HEK293 (cell line): ENCODE results near the gene PLGRKT.

ENCODE experiments used
- CTCF ChIA-PET: fragments of 350-600 bp; formaldehyde crosslinking; extraction: SDS; loops from one replicate; lab custom pipeline; 2021; ENCODE audit warnings: antibody characterized with exemption; lab: Yijun Ruan, JAX
- POLR2A ChIA-PET: fragments of 300-600 bp; formaldehyde crosslinking; extraction: SDS; loops from one replicate; lab custom pipeline; 2020; ENCODE audit warnings: antibody characterized with exemption, inconsistent platforms; lab: Yijun Ruan, JAX
- H3K27ac ChIP-seq: fragments of 200-500 bp; sonication (Bioruptor generic); 2 replicates; pipeline ENCODE4 v1.5.1; 2014; ENCODE audit warnings: low read depth, low read length, control low read depth, inconsistent platforms; ENCODE audit errors: extremely low read depth
- H3K36me3 ChIP-seq, 2 experiments: fragments of 200-500 bp in 1 of 2; sonication (Bioruptor generic) in 1 of 2; 1 replicate in 1 of 2; 2 replicates in 1 of 2; pipeline ENCODE4 v1.5.1; 2014 to 2017; ENCODE audit warnings: inconsistent platforms in 2 of 2, low read length in 2 of 2; ENCODE audit not compliant: control insufficient read depth in 2 of 2, insufficient read depth in 1 of 2
- H3K4me1 ChIP-seq: fragments of 200-500 bp; sonication (Bioruptor generic); 2 replicates; pipeline ENCODE4 v1.5.1; 2014; ENCODE audit warnings: mild to moderate bottlenecking, low read length, inconsistent platforms; ENCODE audit not compliant: control insufficient read depth, insufficient read depth
- H3K4me3 ChIP-seq: 2 replicates; pipeline ENCODE4 v1.5.1; 2011; ENCODE audit warnings: low read depth, mild to moderate bottlenecking, control low read depth, low read length, moderate library complexity
- H3K9me3 ChIP-seq: fragments of 200-500 bp; sonication (Bioruptor generic); 2 replicates; pipeline ENCODE4 v1.5.1; 2014; ENCODE audit warnings: low read depth, low read length, inconsistent platforms; ENCODE audit not compliant: control insufficient read depth, insufficient read depth
- GLIS1 ChIP-seq: fragments of 450-650 bp; formaldehyde crosslinking; IDR thresholded peaks from 2 replicates; pipeline ENCODE4 v1.5.1; 2016; ENCODE audit warnings: missing biosample characterization, missing genetic modification characterization
- REPIN1 ChIP-seq: fragments of 450-650 bp; formaldehyde crosslinking; IDR thresholded peaks from 2 replicates; pipeline ENCODE4 v1.5.1; 2017; ENCODE audit warnings: missing biosample characterization, missing genetic modification characterization, low read depth
- SP2 ChIP-seq: fragments of 450-650 bp; formaldehyde crosslinking; IDR thresholded peaks from 2 replicates; pipeline ENCODE4 v1.5.1; 2016; ENCODE audit warnings: missing biosample characterization, missing genetic modification characterization
- ZBTB17 ChIP-seq: fragments of 450-650 bp; formaldehyde crosslinking; IDR thresholded peaks from 2 replicates; pipeline ENCODE4 v1.5.1; 2016; ENCODE audit warnings: missing biosample characterization, missing genetic modification characterization
- ZFP37 ChIP-seq: fragments of 450-650 bp; formaldehyde crosslinking; IDR thresholded peaks from 2 replicates; pipeline ENCODE4 v1.5.1; 2016; ENCODE audit warnings: missing biosample characterization, missing genetic modification characterization
- ZFP69B ChIP-seq: fragments of 450-650 bp; formaldehyde crosslinking; IDR thresholded peaks from 2 replicates; pipeline ENCODE4 v1.5.1; 2016; ENCODE audit warnings: missing biosample characterization, missing genetic modification characterization
- ZNF114 ChIP-seq: fragments of 450-650 bp; formaldehyde crosslinking; IDR thresholded peaks from 2 replicates; pipeline ENCODE4 v1.5.0; 2017; ENCODE audit warnings: missing biosample characterization, missing genetic modification characterization
- ZNF132 ChIP-seq: fragments of 450-650 bp; formaldehyde crosslinking; IDR thresholded peaks from 2 replicates; pipeline ENCODE4 v1.5.1; 2017; ENCODE audit warnings: missing biosample characterization, missing genetic modification characterization, borderline replicate concordance
- ZNF146 ChIP-seq: fragments of 450-650 bp; formaldehyde crosslinking; IDR thresholded peaks from 2 replicates; pipeline ENCODE4 v1.5.1; 2016; ENCODE audit warnings: missing biosample characterization, missing genetic modification characterization
- ZNF157 ChIP-seq: fragments of 450-650 bp; formaldehyde crosslinking; IDR thresholded peaks from 2 replicates; pipeline ENCODE4 v1.5.1; 2016; ENCODE audit warnings: missing biosample characterization, missing genetic modification characterization
- ZNF202 ChIP-seq: fragments of 450-650 bp; formaldehyde crosslinking; IDR thresholded peaks from 2 replicates; pipeline ENCODE4 v1.5.1; 2016; ENCODE audit warnings: missing biosample characterization, missing genetic modification characterization, borderline replicate concordance
- ZNF366 ChIP-seq: fragments of 450-650 bp; formaldehyde crosslinking; conservative IDR thresholded peaks from 2 replicates; pipeline ENCODE4 v1.5.1; 2016; ENCODE audit warnings: missing biosample characterization, missing genetic modification characterization
- ZNF391 ChIP-seq: fragments of 450-650 bp; formaldehyde crosslinking; IDR thresholded peaks from 2 replicates; pipeline ENCODE4 v1.5.1; 2016; ENCODE audit warnings: low read depth, missing biosample characterization, missing genetic modification characterization, borderline replicate concordance
- ZNF596 ChIP-seq: fragments of 450-650 bp; IDR thresholded peaks from 2 replicates; pipeline ENCODE4 v1.5.0; 2018; ENCODE audit warnings: missing biosample characterization, mild to moderate bottlenecking, missing genetic modification characterization, moderate library complexity
- ZNF707 ChIP-seq: fragments of 450-650 bp; formaldehyde crosslinking; IDR thresholded peaks from 2 replicates; pipeline ENCODE4 v1.5.1; 2016; ENCODE audit warnings: missing biosample characterization, missing genetic modification characterization
- ZNF792 ChIP-seq: fragments of 450-650 bp; formaldehyde crosslinking; IDR thresholded peaks from 2 replicates; pipeline ENCODE4 v1.5.1; 2016; ENCODE audit warnings: missing biosample characterization, missing genetic modification characterization
- ZSCAN16 ChIP-seq: fragments of 450-650 bp; formaldehyde crosslinking; IDR thresholded peaks from 2 replicates; pipeline ENCODE4 v1.5.1; 2016; ENCODE audit warnings: missing biosample characterization, missing genetic modification characterization
- ZSCAN23 ChIP-seq: fragments of 450-650 bp; formaldehyde crosslinking; IDR thresholded peaks from 2 replicates; pipeline ENCODE4 v1.5.1; 2016; ENCODE audit warnings: missing biosample characterization, missing genetic modification characterization
- TF ChIP-seq, protein P1 (sequence below): fragments of 450-650 bp; formaldehyde crosslinking; IDR thresholded peaks from 2 replicates; pipeline ENCODE4 v1.5.1; 2016; ENCODE audit warnings: missing biosample characterization, missing genetic modification characterization
- TF ChIP-seq, protein P2 (sequence below): fragments of 450-650 bp; formaldehyde crosslinking; IDR thresholded peaks from 2 replicates; pipeline ENCODE4 v1.5.1; 2016; ENCODE audit warnings: missing biosample characterization, missing genetic modification characterization
- TF ChIP-seq, protein P3 (sequence below): fragments of 450-650 bp; IDR thresholded peaks from 2 replicates; pipeline ENCODE4 v1.5.1; 2018; ENCODE audit warnings: missing biosample characterization, missing genetic modification characterization
- TF ChIP-seq, protein P4 (sequence below): fragments of 450-650 bp; formaldehyde crosslinking; IDR thresholded peaks from 2 replicates; pipeline ENCODE4; 2016; ENCODE audit warnings: missing biosample characterization, missing genetic modification characterization
- TF ChIP-seq, protein P5 (sequence below): fragments of 450-650 bp; formaldehyde crosslinking; IDR thresholded peaks from 2 replicates; pipeline ENCODE4 v1.5.1; 2016; ENCODE audit warnings: missing biosample characterization, missing genetic modification characterization, low read depth
- TF ChIP-seq, protein P6 (sequence below): sonication (generic); formaldehyde crosslinking; IDR thresholded peaks from 2 replicates; pipeline ENCODE4 v1.8.1; 2022; ENCODE audit warnings: mild to moderate bottlenecking, moderate library complexity, missing genetic modification reagents
- TF ChIP-seq, protein P7 (sequence below): fragments of 450-650 bp; formaldehyde crosslinking; IDR thresholded peaks from 2 replicates; pipeline ENCODE4 v1.5.1; 2016; ENCODE audit warnings: missing biosample characterization, missing genetic modification characterization

PLGRKT gene

DNA sequence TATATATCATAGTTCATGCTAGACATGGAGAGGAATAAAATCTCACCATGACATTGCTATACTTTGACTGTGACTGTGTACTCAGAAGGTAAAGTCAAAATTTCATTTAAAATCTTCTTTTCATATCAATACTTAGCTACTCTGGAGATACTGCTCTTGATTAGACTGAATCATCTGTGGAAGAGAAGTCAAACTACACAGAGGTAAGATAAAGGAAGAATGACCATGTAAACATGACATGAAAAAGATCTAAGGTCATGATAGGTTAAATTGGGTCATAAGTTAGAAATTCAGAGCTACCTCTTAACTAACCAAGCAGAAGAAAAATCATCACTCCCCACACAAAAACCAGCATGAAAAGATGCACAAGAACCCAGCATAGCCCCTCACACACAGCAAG is 53.3 kb downstream of the PLGRKT start:
- TF ChIP-seq GLIS1 (tag by site-specific recombination): no peak
- TF ChIP-seq, protein P1, sequence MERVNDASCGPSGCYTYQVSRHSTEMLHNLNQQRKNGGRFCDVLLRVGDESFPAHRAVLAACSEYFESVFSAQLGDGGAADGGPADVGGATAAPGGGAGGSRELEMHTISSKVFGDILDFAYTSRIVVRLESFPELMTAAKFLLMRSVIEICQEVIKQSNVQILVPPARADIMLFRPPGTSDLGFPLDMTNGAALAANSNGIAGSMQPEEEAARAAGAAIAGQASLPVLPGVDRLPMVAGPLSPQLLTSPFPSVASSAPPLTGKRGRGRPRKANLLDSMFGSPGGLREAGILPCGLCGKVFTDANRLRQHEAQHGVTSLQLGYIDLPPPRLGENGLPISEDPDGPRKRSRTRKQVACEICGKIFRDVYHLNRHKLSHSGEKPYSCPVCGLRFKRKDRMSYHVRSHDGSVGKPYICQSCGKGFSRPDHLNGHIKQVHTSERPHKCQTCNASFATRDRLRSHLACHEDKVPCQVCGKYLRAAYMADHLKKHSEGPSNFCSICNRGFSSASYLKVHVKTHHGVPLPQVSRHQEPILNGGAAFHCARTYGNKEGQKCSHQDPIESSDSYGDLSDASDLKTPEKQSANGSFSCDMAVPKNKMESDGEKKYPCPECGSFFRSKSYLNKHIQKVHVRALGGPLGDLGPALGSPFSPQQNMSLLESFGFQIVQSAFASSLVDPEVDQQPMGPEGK (tag by site-specific recombination): no peak
- TF ChIP-seq, protein P2, sequence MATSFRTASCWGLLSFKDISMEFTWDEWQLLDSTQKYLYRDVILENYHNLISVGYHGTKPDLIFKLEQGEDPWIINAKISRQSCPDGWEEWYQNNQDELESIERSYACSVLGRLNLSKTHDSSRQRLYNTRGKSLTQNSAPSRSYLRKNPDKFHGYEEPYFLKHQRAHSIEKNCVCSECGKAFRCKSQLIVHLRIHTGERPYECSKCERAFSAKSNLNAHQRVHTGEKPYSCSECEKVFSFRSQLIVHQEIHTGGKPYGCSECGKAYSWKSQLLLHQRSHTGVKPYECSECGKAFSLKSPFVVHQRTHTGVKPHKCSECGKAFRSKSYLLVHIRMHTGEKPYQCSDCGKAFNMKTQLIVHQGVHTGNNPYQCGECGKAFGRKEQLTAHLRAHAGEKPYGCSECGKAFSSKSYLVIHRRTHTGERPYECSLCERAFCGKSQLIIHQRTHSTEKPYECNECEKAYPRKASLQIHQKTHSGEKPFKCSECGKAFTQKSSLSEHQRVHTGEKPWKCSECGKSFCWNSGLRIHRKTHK (tag by site-specific recombination): no peak
- TF ChIP-seq, protein P3, sequence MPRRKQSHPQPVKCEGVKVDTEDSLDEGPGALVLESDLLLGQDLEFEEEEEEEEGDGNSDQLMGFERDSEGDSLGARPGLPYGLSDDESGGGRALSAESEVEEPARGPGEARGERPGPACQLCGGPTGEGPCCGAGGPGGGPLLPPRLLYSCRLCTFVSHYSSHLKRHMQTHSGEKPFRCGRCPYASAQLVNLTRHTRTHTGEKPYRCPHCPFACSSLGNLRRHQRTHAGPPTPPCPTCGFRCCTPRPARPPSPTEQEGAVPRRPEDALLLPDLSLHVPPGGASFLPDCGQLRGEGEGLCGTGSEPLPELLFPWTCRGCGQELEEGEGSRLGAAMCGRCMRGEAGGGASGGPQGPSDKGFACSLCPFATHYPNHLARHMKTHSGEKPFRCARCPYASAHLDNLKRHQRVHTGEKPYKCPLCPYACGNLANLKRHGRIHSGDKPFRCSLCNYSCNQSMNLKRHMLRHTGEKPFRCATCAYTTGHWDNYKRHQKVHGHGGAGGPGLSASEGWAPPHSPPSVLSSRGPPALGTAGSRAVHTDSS (tag by site-specific recombination): no peak
- no peak for TF ChIP-seq ZSCAN16 (tag by site-specific recombination)
- TF ChIP-seq ZFP69B (tag by site-specific recombination): no peak
- Histone ChIP-seq H3K9me3 (no peaks in the 10 kb centered on the region), H3K36me3 (no peaks in the 10 kb centered on the region), H3K4me3 (no peak overlapping the region), H3K27ac (no peak overlapping the region), H3K4me1 (no peaks in the 10 kb centered on the region)
- POLR2A ChIA-PET: no interaction called here
- CTCF ChIA-PET: interaction anchor here (0.5 kb wide), 1 partner anchor 459 kb away, joined by 3 read pairs; no protein-coding TSS in a partner anchor

DNA sequence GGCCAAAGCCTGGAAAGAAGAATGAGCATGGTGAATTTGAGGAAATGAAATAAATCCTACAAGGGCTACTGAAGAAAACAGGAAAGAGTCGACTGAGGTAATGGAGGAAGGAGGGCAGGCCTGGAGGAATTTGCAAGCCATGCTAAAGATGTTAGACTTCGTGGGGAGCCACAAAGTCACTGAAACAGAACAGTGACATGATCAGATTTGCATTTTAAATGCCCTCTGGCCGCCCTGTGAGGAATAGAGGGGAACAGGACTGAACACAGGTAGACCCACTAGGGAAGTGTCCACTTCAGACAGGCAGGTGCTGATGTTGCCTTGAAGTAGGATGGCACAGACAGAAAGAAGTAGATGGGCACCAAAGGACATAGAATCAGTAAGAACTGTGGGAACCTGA is 55.2 kb downstream of the PLGRKT start:
- POLR2A ChIA-PET: no interaction called here
- H3K4me3 ChIP-seq: no peak overlapping the region
- H3K9me3 ChIP-seq: no peaks in the 10 kb centered on the region
- no peaks in the 10 kb centered on the region for H3K36me3 ChIP-seq
- no peak overlapping the region for H3K27ac ChIP-seq
- CTCF ChIA-PET: no interaction called here
- no peaks in the 10 kb centered on the region for H3K4me1 ChIP-seq
- TF ChIP-seq ZNF596 (tag by site-specific recombination) (no peak), ZNF146 (tag by site-specific recombination) (no peak), REPIN1 (tag by site-specific recombination) (no peak), SP2 (tag by site-specific recombination) (no peak), ZBTB17 (no peak), ZNF114 (no peak), ZSCAN23 (tag by site-specific recombination) (no peak), ZNF132 (tag by site-specific recombination) (no peak), ZFP37 (tag by site-specific recombination) (no peak), ZNF792 (no peak), ZNF391 (tag by site-specific recombination) (no peak), ZNF157 (no peak), ZNF366 (tag by site-specific recombination) (no peak), ZNF202 (tag by site-specific recombination) (no peak), ZNF707 (no peak)
- TF ChIP-seq, protein P4, sequence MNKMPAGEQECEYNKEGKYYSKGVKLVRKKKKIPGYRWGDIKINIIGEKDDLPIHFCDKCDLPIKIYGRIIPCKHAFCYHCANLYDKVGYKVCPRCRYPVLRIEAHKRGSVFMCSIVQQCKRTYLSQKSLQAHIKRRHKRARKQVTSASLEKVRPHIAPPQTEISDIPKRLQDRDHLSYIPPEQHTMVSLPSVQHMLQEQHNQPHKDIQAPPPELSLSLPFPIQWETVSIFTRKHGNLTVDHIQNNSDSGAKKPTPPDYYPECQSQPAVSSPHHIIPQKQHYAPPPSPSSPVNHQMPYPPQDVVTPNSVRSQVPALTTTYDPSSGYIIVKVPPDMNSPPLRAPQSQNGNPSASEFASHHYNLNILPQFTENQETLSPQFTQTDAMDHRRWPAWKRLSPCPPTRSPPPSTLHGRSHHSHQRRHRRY (tag by site-specific recombination): no peak
- TF ChIP-seq, protein P5, sequence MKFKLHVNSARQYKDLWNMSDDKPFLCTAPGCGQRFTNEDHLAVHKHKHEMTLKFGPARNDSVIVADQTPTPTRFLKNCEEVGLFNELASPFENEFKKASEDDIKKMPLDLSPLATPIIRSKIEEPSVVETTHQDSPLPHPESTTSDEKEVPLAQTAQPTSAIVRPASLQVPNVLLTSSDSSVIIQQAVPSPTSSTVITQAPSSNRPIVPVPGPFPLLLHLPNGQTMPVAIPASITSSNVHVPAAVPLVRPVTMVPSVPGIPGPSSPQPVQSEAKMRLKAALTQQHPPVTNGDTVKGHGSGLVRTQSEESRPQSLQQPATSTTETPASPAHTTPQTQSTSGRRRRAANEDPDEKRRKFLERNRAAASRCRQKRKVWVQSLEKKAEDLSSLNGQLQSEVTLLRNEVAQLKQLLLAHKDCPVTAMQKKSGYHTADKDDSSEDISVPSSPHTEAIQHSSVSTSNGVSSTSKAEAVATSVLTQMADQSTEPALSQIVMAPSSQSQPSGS: no peak
- TF ChIP-seq, protein P6, sequence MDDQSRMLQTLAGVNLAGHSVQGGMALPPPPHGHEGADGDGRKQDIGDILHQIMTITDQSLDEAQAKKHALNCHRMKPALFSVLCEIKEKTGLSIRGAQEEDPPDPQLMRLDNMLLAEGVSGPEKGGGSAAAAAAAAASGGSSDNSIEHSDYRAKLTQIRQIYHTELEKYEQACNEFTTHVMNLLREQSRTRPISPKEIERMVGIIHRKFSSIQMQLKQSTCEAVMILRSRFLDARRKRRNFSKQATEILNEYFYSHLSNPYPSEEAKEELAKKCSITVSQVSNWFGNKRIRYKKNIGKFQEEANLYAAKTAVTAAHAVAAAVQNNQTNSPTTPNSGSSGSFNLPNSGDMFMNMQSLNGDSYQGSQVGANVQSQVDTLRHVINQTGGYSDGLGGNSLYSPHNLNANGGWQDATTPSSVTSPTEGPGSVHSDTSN: no peak
- TF ChIP-seq, protein P7, sequence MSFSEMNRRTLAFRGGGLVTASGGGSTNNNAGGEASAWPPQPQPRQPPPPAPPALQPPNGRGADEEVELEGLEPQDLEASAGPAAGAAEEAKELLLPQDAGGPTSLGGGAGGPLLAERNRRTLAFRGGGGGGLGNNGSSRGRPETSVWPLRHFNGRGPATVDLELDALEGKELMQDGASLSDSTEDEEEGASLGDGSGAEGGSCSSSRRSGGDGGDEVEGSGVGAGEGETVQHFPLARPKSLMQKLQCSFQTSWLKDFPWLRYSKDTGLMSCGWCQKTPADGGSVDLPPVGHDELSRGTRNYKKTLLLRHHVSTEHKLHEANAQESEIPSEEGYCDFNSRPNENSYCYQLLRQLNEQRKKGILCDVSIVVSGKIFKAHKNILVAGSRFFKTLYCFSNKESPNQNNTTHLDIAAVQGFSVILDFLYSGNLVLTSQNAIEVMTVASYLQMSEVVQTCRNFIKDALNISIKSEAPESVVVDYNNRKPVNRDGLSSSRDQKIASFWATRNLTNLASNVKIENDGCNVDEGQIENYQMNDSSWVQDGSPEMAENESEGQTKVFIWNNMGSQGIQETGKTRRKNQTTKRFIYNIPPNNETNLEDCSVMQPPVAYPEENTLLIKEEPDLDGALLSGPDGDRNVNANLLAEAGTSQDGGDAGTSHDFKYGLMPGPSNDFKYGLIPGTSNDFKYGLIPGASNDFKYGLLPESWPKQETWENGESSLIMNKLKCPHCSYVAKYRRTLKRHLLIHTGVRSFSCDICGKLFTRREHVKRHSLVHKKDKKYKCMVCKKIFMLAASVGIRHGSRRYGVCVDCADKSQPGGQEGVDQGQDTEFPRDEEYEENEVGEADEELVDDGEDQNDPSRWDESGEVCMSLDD (tag by site-specific recombination): no peak
